ENCODE data around the gene PUDP. TPM values are rescaled to one million over a fixed set of nuclear protein-coding genes. Genes with fewer than 3 reads are reported as not detected.

The PUDP gene
- total and polyA plus RNA-seq, 7 experiments from 2014 or later: 6.2 to 16.5 (median 10.5) TPM

GRCh38 chrX:7083468-7084396 is 64.2 kb downstream of the PUDP start:
- intact Hi-C loops (cut with micrococcal nuclease): loop anchor here (1.0 to 10.0 kb wide), 6 partner anchors 25 to 1059 kb away; partner anchors contain the start of genes PNPLA4 (in 2 of the 2) and PUDP (in 2 of the 2)
- Mint-ChIP-seq H3K4me1 (peaks cover 26 to 91% (median 52%) of the 10 kb centered on the region in 7 donors), H3K4me3 (peak overlapping the region; percentile 69 to 89 (median 75)), H3K27me3 (no peaks in the 10 kb centered on the region), H3K27ac (peak overlapping the region; percentile 40 to 97 (median 86)), H3K36me3 (peaks cover 0 to 8% (median 4%) of the 10 kb centered on the region in 5 donors), H3K9me3 (no peaks in the 10 kb centered on the region)
- ATAC-seq (peak; percentile 92), DNase-seq (peak in 8 of 9 donors; percentile 45 to 79 (median 64))
- H3K27me3 ChIP-seq (ENCODE audit: control insufficient read depth in 2 of 2, insufficient read depth in 2 of 2, low read length in 2 of 2): no peaks in the 10 kb centered on the region
- no peaks in the 10 kb centered on the region for H3K36me3 ChIP-seq (ENCODE audit: control insufficient read depth in 2 of 3, insufficient read depth in 3 of 3, low read length in 3 of 3)
- peak overlapping the region; percentile 34 for H3K27ac ChIP-seq (ENCODE audit: low read depth, low read length)
- peak overlapping the region; percentile 17 for H3K4me3 ChIP-seq (ENCODE audit: low read length)
- peaks cover 26 to 29% of the 10 kb centered on the region in 2 donors for H3K4me1 ChIP-seq (ENCODE audit: control insufficient read depth in 2 of 2, insufficient read depth in 2 of 2, low read length in 2 of 2)
- H3K9me3 ChIP-seq (ENCODE audit: control insufficient read depth in 2 of 3, low read length in 3 of 3): no peaks in the 10 kb centered on the region
- ChIA-PET CTCF (no interaction called here), POLR2A (interaction anchor here (0.6 to 1.1 kb wide), 2 partner anchors 63 to 137 kb away, joined by 3 read pairs; no protein-coding TSS in a partner anchor)

- peaks cover 26 to 29% of the 10 kb centered on the region in 2 donors for H3K4me1 ChIP-seq (ENCODE audit: control insufficient read depth in 2 of 2, insufficient read depth in 2 of 2, low read length in 2 of 2)
- intact Hi-C loops (cut with micrococcal nuclease): loop anchor here (5.0 to 10.0 kb wide), 3 partner anchors 842 to 1058 kb away; partner anchors contain the start of gene PNPLA4 (in 2 of the 2)
- no peaks in the 10 kb centered on the region for H3K36me3 ChIP-seq (ENCODE audit: control insufficient read depth in 2 of 3, insufficient read depth in 3 of 3, low read length in 3 of 3)
- Mint-ChIP-seq H3K4me3 (peak overlapping the region; percentile 61 to 89 (median 74)), H3K36me3 (peaks cover 0 to 8% (median 4%) of the 10 kb centered on the region in 5 donors), H3K9me3 (no peaks in the 10 kb centered on the region), H3K27ac (peak overlapping the region in 8 of 9 donors; percentile 67 to 97 (median 85)), H3K27me3 (no peaks in the 10 kb centered on the region), H3K4me1 (peaks cover 26 to 88% (median 46%) of the 10 kb centered on the region in 7 donors)
- DNase-seq (no peak), ATAC-seq (no peak)
- H3K4me3 ChIP-seq (ENCODE audit: low read length): peak overlapping the region; percentile 17
- H3K9me3 ChIP-seq (ENCODE audit: control insufficient read depth in 2 of 3, low read length in 3 of 3): no peaks in the 10 kb centered on the region
- ChIA-PET CTCF (no interaction called here), POLR2A (interaction anchor here (0.6 kb wide), 1 partner anchor 137 kb away, joined by 3 read pairs; no protein-coding TSS in a partner anchor)
- no peaks in the 10 kb centered on the region for H3K27me3 ChIP-seq (ENCODE audit: control insufficient read depth in 2 of 2, insufficient read depth in 2 of 2, low read length in 2 of 2)
- H3K27ac ChIP-seq (ENCODE audit: low read depth, low read length): no peak overlapping the region
Observed at GRCh38 chrX:7083021-7083420, 64.9 kb downstream of the PUDP start.

DNA sequence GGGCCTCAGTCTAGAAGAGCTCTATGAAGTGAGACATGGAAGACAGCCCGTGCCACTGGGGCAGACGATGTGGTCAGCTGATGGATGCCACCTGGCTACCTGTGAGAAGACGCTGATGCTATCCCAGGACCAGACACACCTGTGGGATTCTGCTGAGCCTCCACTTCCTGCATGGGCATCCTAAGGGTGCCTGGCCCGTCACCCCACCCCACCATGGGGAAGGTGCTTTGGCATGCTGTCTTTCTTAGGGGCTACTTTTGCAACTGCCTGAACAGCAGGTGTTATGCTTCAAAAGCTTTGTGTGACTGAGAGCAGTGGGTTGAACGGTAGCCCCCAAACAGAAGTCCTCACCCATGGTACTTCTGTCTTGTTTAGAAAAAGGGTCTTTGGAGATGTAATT is 65.4 kb downstream of the PUDP start:
- ChIA-PET CTCF (no interaction called here), POLR2A (interaction anchor here (0.6 kb wide), 1 partner anchor 136 kb away, joined by 3 read pairs; no protein-coding TSS in a partner anchor)
- Histone ChIP-seq H3K4me3 (ENCODE audit: low read length) (no peak overlapping the region), H3K36me3 (ENCODE audit: control insufficient read depth in 2 of 3, insufficient read depth in 3 of 3, low read length in 3 of 3) (no peaks in the 10 kb centered on the region), H3K27me3 (ENCODE audit: control insufficient read depth in 2 of 2, insufficient read depth in 2 of 2, low read length in 2 of 2) (no peaks in the 10 kb centered on the region), H3K27ac (ENCODE audit: low read depth, low read length) (no peak overlapping the region), H3K9me3 (ENCODE audit: control insufficient read depth in 2 of 3, low read length in 3 of 3) (no peaks in the 10 kb centered on the region), H3K4me1 (ENCODE audit: control insufficient read depth in 2 of 2, insufficient read depth in 2 of 2, low read length in 2 of 2) (peaks cover 26 to 29% of the 10 kb centered on the region in 2 donors)
- Mint-ChIP-seq H3K27ac (peak overlapping the region in 5 of 9 donors; percentile 25 to 97 (median 88)), H3K9me3 (no peaks in the 10 kb centered on the region), H3K4me1 (peaks cover 26 to 89% (median 46%) of the 10 kb centered on the region in 7 donors), H3K36me3 (peaks cover 0 to 12% (median 7%) of the 10 kb centered on the region in 5 donors), H3K27me3 (no peaks in the 10 kb centered on the region), H3K4me3 (peak overlapping the region in 1 of 10 donors; percentile 89)
- intact Hi-C loops (cut with micrococcal nuclease): loop anchor here (5.0 to 10.0 kb wide), 3 partner anchors 842 to 1058 kb away; partner anchors contain the start of gene PNPLA4 (in 2 of the 2)
- no peak for ATAC-seq
- DNase-seq: no peak

DNA sequence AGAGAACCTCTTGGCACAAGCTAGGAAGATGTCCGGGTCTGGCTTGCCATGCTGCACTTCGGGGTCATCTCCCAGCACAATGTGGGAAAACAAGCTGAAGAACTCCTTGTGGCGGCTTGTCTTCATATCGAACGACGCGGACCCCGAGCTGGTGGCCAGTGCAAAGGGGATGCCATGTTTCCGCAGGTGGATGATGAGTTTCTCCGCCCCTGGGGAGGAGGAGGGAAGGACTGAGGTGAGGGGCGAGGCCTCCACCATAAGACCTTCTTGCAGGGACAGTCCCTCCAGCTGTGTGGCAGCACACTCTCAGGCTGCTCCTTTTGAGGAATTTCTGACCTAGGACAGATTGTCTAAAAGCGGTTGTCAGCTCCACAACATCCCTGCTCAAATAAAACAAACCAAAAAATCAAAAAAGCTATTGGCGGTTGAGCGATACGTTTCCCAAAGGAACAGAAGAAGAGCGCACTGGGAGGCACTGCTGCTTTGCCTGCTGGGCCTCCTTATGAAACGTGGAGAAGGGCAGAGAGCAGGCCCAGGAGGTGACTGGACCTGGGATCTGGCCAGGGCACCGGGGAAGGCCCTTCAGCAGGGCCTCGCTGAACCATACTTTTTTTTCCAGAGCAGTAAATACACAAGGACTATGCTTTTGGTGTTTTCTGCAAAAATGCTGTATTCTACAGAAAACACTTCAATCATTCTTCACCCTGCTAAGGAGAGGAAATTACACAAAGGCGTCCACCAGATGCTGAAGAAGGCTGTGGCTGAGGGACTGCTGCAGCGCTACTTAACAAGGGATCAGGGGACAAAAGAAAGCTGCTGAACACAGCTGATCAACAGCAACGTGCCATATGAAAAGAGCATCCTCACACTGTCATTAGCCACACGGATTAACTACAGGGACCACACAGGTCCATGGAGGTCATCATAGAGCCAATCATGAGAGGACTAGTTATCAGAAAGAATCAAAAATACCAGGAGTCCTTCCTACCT is 70.4 kb downstream of the PUDP start:
- intact Hi-C loops (cut with micrococcal nuclease): no loop called here
- Mint-ChIP-seq H3K36me3 (peaks cover 0 to 44% (median 7%) of the 10 kb centered on the region in 5 donors), H3K9me3 (peaks cover 0 to 1% (median 0%) of the 10 kb centered on the region in 11 donors), H3K4me1 (peaks cover 0 to 84% (median 18%) of the 10 kb centered on the region in 7 donors), H3K27me3 (no peaks in the 10 kb centered on the region), H3K4me3 (peak overlapping the region in 2 of 10 donors; percentile 34 to 50), H3K27ac (peak overlapping the region in 2 of 9 donors; percentile 49 to 57)
- no peaks in the 10 kb centered on the region for H3K9me3 ChIP-seq (ENCODE audit: control insufficient read depth in 2 of 3, low read length in 3 of 3)
- no peak overlapping the region for H3K4me3 ChIP-seq (ENCODE audit: low read length)
- peaks cover 0 to 3% (median 0%) of the 10 kb centered on the region in 3 experiments for H3K36me3 ChIP-seq (ENCODE audit: control insufficient read depth in 2 of 3, insufficient read depth in 3 of 3, low read length in 3 of 3)
- ChIA-PET CTCF (interaction anchor here (0.7 kb wide), 1 partner anchor 12 kb away, joined by 3 read pairs; no protein-coding TSS in a partner anchor), POLR2A (no interaction called here)
- H3K27ac ChIP-seq (ENCODE audit: low read depth, low read length): no peak overlapping the region
- H3K27me3 ChIP-seq (ENCODE audit: control insufficient read depth in 2 of 2, insufficient read depth in 2 of 2, low read length in 2 of 2): no peaks in the 10 kb centered on the region
- ATAC-seq (no peak), DNase-seq (no peak)
- H3K4me1 ChIP-seq (ENCODE audit: control insufficient read depth in 2 of 2, insufficient read depth in 2 of 2, low read length in 2 of 2): peaks cover 3 to 8% of the 10 kb centered on the region in 2 donors

- DNase-seq: no peak
- H3K27ac Mint-ChIP-seq: peak overlapping the region in 3 of 9 donors; percentile 16 to 28 (median 21)
- Histone ChIP-seq H3K27ac (ENCODE audit: low read depth, low read length) (no peak overlapping the region), H3K4me1 (ENCODE audit: control insufficient read depth in 2 of 2, insufficient read depth in 2 of 2, low read length in 2 of 2) (peaks cover 0 to 4% of the 10 kb centered on the region in 2 donors), H3K4me3 (ENCODE audit: low read length) (no peak overlapping the region), H3K9me3 (ENCODE audit: control insufficient read depth in 2 of 3, low read length in 3 of 3) (no peaks in the 10 kb centered on the region), H3K27me3 (ENCODE audit: control insufficient read depth in 2 of 2, insufficient read depth in 2 of 2, low read length in 2 of 2) (no peaks in the 10 kb centered on the region), H3K36me3 (ENCODE audit: control insufficient read depth in 2 of 3, insufficient read depth in 3 of 3, low read length in 3 of 3) (peaks cover 0 to 3% (median 0%) of the 10 kb centered on the region in 3 experiments)
- H3K36me3 Mint-ChIP-seq: peaks cover 0 to 47% (median 4%) of the 10 kb centered on the region in 5 donors
- peak overlapping the region in 4 of 10 donors; percentile 4 to 45 (median 30) for H3K4me3 Mint-ChIP-seq
- H3K27me3 Mint-ChIP-seq: no peaks in the 10 kb centered on the region
- H3K4me1 Mint-ChIP-seq: peaks cover 3 to 76% (median 17%) of the 10 kb centered on the region in 7 donors
- ChIA-PET CTCF (no interaction called here), POLR2A (interaction anchor here (0.5 kb wide), 1 partner anchor 71 kb away, joined by 4 read pairs; no protein-coding TSS in a partner anchor)
- ATAC-seq: no peak
- intact Hi-C loops (cut with micrococcal nuclease): no loop called here
- H3K9me3 Mint-ChIP-seq: peaks cover 0 to 1% (median 0%) of the 10 kb centered on the region in 11 donors
Observed at GRCh38 chrX:7076245-7076661, 71.7 kb downstream of the PUDP start.

DNA sequence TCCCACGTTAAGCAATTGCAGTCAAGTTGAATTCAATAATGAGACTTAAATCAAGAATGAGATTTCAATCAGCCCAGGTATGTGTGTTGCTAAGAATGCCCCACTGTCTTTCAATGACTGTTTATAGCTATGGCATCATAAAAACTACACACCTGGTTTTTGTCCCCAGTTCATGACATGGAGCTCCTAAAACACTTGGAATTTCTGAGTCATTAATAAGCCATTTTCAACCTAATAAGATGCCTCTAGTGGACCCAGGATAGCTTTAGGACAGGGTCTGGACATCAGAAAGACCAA is 73.1 kb downstream of the PUDP start:
- POLR2A ChIA-PET: no interaction called here
- no peaks in the 10 kb centered on the region for H3K9me3 ChIP-seq (ENCODE audit: control insufficient read depth in 2 of 3, low read length in 3 of 3)
- Mint-ChIP-seq H3K9me3 (peaks cover 0 to 1% (median 0%) of the 10 kb centered on the region in 11 donors), H3K4me3 (peak overlapping the region in 2 of 10 donors; percentile 7 to 42), H3K27ac (no peak overlapping the region), H3K27me3 (no peaks in the 10 kb centered on the region), H3K36me3 (peaks cover 0 to 48% (median 4%) of the 10 kb centered on the region in 5 donors), H3K4me1 (peaks cover 8 to 75% (median 18%) of the 10 kb centered on the region in 7 donors)
- no peak overlapping the region for H3K27ac ChIP-seq (ENCODE audit: low read depth, low read length)
- CTCF ChIA-PET: no interaction called here
- intact Hi-C loops (cut with micrococcal nuclease): no loop called here
- ATAC-seq (no peak), DNase-seq (no peak)
- no peak overlapping the region for H3K4me3 ChIP-seq (ENCODE audit: low read length)
- peaks cover 0 to 3% (median 0%) of the 10 kb centered on the region in 3 experiments for H3K36me3 ChIP-seq (ENCODE audit: control insufficient read depth in 2 of 3, insufficient read depth in 3 of 3, low read length in 3 of 3)
- H3K27me3 ChIP-seq (ENCODE audit: control insufficient read depth in 2 of 2, insufficient read depth in 2 of 2, low read length in 2 of 2): no peaks in the 10 kb centered on the region
- peaks cover 0 to 4% of the 10 kb centered on the region in 2 donors for H3K4me1 ChIP-seq (ENCODE audit: control insufficient read depth in 2 of 2, insufficient read depth in 2 of 2, low read length in 2 of 2)

Data from naive thymus-derived CD4-positive, alpha-beta T cell (primary cell).